NCI-H460 (cell line): ENCODE results near the gene CPNE5. TPM values are rescaled to one million over a fixed set of nuclear protein-coding genes. Genes with fewer than 3 reads are reported as not detected.
"Not testable (repeated sequence)": the region's sequence is repeated elsewhere in the genome, so short reads cannot be mapped to it uniquely, and the experiment has no call there.

Experiments used
- DNase-seq: peaks from one replicate; pipeline ENCODE4 v3.0.0-alpha.2; 2016; ENCODE audit warnings: low read depth; ENCODE audit errors: extremely low read depth
- total RNA-seq: library from RNA; depleted of rRNA; stranded (reverse); fragments of >200 nt; shearing (Covaris generic); gene quantifications from 2 replicates; pipeline ENCODE4 v1.2.3, GENCODE V29; 2014

The CPNE5 gene
- total RNA-seq, 1 experiment from 2014 or later = 0.07 TPM

DNA sequence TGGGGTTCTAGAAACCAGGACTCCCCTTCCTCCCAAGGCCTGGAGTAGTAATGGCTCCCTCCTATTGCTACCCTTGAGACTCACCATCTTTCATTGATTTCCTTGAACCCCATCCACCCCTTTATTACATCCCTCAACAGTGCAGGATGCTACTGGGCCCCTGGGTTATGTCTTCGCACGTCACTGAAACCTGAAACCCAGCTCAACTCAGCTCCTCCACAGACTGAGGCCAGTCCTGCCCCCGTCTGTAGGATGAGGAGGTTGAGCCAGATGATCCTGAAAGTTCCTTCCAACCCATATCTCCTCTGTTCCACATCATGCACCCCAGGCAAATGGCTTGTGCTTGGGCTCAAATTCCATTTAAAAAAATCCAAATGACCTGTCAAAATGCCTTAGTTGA lies 21.4 kb downstream of the CPNE5 start:
- DNase-seq = no peak

DNA sequence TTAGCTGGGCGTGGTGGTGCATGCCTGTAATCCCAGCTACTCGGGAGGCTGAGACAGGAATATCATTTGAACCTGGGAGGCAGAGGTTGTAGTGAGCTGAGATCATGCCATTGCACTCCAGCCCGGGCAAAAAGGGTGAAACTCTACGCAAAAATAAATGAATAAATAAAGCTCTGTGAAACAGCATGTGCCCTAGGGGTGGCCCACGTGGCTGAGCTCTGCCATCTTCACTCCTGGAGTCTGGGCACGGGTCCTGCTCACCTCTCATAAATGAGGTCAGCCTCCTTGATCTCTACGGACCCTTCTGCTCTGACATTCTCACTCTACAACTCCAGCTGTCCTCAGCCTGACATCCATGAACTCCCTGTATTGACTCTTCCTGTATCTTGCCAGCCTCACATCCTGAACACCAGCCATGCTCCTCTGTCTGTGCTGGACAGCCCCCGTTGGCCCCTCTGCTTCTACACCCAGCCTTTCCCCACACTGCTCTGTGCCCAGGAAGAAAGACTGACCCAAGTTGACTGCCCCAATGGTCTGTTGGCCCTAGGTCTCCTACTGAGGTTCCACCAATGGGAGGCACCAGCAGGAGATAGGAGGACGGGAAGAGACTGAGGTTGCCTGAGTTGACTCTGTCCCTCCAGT lies 21.9 kb downstream of the CPNE5 start:
- DNase-seq = no peak

DNA sequence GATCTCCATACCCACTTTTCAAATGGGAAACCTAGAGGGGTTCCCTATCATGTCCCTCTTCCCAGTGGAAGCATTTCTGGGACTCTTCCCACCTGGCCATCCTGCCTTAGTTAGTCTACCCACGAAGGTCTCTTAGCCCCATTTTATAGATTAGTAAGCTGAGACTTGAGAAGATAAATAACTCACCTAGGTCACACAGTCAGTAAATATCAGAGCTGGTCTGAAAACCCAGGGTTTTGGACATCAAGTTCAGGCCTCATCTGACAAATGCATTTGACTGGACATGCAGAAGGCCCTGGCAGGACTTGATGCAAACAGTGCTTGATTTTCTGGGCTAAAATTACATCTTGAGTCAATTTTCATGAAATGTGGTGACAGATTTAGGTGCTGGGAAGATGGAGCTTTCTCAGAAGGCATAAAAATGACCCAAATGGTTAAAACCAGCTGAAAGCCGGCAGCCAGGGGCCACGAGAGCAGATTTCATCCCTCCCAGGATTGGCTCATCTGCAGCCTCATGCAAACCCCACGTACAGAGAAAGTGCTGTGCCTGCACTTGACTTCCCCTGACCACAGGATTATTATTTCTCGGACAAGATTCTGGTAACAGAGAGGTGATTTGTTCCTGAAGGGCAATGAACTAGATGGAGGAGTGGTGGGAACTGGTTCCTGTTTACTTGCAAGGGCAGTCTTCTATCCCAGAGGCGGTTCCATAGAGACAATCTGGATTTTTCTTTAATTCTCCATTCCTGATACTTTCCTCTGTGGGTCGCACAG lies 23.1 kb downstream of the CPNE5 start:
- no peak for DNase-seq

DNA sequence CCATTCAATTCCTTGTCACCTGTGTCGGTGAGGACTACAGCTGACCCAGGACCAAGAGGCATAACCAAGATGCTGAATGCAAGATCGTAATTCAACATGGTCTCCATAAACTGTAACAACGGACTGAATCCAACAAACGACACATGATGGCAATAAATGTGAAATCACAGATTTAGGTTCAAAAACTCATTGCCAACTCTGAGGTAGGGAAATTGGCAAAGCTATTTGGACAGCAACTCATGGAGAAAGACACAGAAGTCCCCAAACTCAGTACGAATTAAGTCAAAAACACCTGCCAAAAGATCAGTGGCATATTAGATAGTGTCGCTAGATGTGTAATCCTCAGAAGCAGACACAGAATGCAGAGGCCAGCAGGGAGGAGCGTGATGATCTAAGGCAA lies 25.0 kb downstream of the CPNE5 start:
- DNase-seq = no peak

DNA sequence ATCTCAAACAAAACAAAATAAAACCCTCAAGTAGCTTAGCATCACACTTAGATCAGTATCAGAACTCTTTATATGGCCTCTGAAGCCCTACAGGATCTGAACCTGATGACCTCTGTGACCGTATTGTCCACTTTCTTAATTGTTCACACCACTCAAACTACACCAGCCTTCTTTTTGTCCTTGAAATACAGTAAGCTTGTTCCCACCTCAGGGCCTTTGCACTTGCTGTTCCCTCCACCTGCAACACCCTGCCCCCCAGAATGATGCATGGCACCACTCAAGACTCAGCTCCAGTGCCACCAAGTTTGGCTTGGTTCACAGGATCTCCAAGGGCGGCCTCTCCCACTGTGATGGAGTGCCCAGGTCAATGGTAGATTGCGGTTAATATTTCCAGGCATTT lies 25.7 kb downstream of the CPNE5 start:
- DNase-seq = no peak

GRCh38 chr6:36813047-36813446 lies 26.2 kb downstream of the CPNE5 start:
- not testable (repeated sequence) for DNase-seq

DNA sequence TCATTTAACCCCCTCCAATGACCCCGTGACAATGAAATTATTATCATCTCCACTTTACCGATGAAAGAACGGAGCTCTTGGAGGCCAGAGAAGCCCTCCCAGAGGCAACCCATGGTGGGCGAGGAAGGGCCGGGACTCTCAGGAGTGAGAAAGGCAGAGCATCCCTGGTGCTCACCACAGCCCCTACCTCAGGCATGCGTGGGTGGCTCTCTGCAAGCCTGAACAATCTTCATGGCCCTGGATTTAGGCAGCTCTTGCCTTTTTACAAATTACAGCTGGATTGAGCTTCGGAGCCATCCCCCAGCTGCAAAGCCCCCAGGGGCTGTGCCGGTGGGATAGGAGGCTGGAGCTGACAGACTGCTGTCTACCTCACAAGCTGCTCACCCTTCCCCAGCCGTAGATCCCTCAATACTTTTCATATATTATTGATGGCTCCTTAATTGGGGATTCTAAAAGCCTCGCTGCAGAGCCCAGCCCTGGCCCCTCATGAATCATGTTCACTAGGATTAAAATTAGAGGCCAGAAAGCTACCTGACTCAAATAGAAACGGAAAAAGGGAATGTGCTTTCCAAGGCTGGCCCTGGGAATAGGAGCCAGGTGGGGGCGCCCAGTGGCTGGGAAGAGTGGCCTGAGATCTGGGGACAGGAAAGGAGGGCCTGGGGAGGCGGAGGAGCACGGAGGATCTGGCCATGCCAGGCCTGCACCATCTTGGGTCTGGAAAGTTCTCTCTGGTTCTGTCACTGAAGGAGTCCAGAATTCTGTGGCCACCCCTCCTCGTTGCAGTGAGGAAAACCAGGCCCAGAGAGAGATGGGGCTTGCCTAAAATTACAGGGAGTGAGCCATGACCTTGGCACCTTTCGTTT lies 29.1 kb downstream of the CPNE5 start:
- no peak for DNase-seq

- DNase-seq = no peak
These were observed 30.1 kb downstream of the CPNE5 start for GRCh38 chr6:36809156-36809555.

DNA sequence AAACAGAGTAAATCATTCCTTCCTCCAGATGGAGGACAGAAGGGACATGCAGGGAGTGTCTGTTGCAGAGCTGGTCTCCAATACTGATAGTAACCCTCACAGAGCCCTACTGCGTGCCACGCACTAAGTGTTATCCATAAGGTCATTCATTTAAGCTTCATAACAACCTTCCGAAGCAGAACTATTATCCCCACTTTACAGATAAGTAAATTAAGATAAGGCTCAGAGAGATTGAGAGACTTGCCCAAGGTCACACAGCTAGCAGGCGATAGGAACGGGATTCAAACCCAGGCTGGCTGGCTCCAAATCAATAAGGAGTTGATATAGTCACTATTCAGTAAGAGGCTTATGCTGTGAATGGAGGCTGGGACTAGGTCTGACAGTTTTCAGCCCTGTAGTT lies 30.6 kb downstream of the CPNE5 start:
- DNase-seq = no peak

GRCh38 chr6:36807750-36808149 lies 31.5 kb downstream of the CPNE5 start:
- no peak for DNase-seq

DNA sequence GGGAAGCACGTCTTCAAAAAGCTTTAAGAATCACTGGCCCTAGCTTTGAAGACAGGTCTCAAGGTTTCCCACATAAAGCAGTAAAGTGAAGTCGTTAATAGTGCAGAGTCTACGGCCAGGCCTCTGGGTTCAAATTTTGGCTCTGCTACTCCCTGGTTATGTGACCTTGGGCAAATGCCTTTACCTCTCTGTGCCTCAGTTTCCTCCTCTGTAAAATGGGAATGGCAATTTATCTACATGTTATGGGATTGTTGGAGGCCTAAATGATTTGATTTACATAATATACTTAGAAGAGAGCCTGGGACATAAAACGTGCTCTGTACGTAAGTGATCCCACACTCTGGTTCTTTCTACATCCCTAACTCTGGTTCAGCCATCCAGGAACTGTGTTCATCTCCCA lies 32.1 kb downstream of the CPNE5 start:
- DNase-seq = no peak

- DNase-seq = no peak
These were observed 33.3 kb downstream of the CPNE5 start for GRCh38 chr6:36805917-36806316.

GRCh38 chr6:36805096-36805797 lies 34.0 kb downstream of the CPNE5 start:
- no peak for DNase-seq

- no peak for DNase-seq
These were observed 34.7 kb downstream of the CPNE5 start for GRCh38 chr6:36804563-36804962.

DNA sequence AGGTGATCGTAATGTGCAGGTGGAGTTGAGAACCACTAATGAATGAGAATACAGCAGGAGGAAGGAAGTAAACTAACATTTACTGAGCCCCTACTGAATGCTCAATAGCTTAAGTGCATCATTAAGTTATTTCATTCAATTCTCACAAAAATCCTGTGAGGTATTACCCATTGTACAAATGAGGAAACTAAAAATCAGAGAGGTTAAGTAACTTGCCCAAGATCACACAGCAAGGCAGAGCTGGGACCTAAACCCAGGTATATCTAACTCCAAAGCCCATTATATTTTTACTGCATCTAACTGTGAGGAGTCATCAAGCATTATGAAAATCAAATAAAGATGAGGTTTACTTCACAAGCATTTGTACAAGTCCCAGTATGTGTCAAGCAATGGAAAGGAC lies 35.3 kb downstream of the CPNE5 start:
- no peak for DNase-seq

DNA sequence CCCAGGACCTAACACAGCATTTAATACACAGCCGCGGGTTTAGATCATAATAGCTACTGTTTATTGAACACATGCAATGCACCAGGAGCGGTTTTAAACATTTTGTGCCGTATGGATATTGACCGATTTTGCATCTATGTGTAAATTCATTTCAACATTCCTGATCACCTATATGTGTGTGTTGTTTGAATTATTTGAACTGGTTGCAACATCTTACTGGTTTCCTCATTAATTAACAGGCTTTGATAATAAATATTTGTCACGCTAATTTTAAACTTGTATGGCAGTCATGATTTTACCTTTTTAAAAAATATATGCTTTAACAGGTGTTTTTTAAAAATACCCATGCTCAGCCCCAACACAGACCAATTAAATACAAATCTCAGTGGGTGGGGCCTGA lies 35.8 kb downstream of the CPNE5 start:
- no peak for DNase-seq

DNA sequence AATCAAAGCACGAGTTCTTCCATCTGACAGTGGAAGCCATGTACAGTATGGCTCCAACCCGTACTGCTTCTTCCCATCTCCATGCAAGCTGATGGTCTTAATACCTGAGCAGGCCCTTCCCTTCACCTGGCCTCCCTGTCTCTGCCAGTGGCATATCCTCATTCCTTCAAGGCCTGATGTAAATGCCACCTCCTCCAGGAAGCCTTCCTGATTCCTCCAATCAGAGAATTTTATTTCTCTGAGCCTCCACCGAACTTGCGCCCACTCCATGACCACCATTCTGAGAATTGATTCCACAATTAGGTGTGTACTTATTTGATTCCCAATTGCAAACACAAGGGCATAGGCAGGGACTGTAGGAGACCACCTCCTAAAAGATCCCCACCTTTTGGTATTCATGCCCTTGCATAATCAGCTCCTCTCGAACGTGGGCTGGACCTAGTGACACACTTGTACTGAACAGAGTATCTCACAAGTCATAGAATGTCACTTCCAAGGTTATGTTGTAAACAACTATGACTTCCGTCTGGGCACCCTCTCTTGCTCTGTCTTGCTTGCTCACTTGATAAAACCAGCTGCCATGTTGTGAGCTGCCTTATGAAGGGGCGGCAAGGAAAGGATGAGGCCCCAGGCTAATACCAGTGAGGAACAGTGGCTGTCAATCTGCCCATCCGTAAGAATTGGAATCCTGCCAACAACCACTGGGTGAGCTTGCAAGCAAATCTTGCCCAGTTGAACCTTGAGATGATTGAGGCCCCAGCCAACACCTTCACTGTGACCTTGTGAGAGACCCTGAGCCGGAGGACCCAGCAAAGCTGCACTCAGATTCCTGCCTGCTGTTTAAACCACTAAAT lies 38.8 kb downstream of the CPNE5 start:
- no peak for DNase-seq

DNA sequence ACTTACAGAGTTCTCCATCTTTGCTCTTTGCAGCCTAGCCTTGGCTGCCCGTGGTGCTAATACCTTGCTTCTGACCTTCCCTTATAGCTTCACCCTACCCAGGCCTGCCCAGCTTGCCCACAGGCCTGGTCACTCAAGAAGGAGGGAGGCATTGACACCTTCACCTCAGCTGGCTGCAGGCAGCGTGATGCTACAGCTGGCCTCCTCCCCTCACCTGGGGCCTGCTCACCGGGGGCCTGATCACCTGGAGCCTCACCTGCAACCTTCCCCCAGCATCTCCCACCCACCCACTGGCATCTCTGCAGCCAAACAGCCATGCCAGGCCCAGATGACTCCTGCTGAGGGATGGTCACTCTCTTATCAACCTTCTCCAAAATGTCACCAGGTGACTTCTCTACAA lies 40.4 kb downstream of the CPNE5 start:
- no peak for DNase-seq

DNA sequence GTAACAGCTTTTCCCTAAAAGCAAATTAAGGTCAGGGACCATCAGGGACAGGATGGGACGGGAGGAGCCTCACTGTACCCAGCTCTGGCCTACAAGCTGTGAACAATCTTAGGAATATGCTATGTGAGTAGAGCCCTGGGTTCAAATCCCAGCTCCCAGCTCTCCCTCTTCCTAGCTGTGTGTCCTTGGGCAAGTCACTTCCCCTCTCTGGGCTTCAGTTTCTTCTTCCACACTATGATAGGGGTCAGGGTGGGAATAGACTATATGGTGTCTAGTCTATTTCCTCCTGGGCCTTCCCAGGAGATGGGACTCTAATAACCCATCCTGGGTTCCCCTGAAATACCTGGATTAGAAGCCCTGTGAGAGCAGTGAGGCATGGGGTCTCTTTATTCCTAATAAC lies 41.6 kb downstream of the CPNE5 start:
- DNase-seq = no peak

DNA sequence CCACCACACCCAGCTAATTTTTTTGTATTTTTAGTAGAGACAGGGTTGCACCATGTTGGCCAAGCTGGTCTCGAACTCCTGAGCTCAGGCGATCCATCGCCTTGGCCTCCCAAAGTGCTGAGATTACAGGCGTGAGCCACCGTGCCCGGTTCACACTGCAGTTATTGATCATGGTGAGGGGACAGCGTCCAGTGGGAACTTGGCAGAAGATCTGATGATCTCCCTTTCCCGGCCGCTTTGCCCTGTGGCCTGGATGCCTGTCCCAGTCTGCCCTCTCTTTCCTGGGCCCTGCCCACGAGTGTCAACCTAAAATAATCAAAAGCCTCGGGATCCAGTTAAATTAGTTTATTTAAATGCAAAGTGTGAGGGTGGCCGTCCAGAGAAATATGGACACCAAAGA lies 42.2 kb downstream of the CPNE5 start:
- DNase-seq = no peak
